Measurements from ENCODE around the gene ZWILCH. TPM values are rescaled to one million over a fixed set of nuclear protein-coding genes. Genes with fewer than 3 reads are reported as not detected.

ZWILCH gene
- total RNA-seq, 4 donors from 2014 or later: 2.0 to 6.0 (median 2.9) TPM

GRCh38 chr15:66491846-66492245 is 13.3 kb upstream of the ZWILCH start:
- Histone ChIP-seq H3K4me3 (no peak overlapping the region), H3K27me3 (no peaks in the 10 kb centered on the region), H3K36me3 (peaks cover 0 to 89% of the 10 kb centered on the region in 2 donors), H3K27ac (no peak overlapping the region), H3K9me3 (no peaks in the 10 kb centered on the region), H3K4me1 (peaks cover 3 to 19% (median 6%) of the 10 kb centered on the region in 3 donors)
- ATAC-seq: no peak
- WGBS, 2 donors (ENCODE audit: low coverage in 1 of 2): 75 to 78% methylated on average over 3 of the region's 3 CpGs
- TF ChIP-seq CTCF (IDR thresholded peaks at IDR 0.05) (no peak), EP300 (IDR thresholded peaks at IDR 0.05) (no peak), POLR2A (IDR thresholded peaks at IDR 0.05) (no peak), POLR2AphosphoS5 (IDR thresholded peaks at IDR 0.05) (no peak)

- ATAC-seq: no peak
- Histone ChIP-seq H3K4me1 (peaks cover 4 to 34% (median 8%) of the 10 kb centered on the region in 3 donors), H3K9me3 (no peaks in the 10 kb centered on the region), H3K27ac (no peak overlapping the region), H3K27me3 (no peaks in the 10 kb centered on the region), H3K4me3 (no peak overlapping the region), H3K36me3 (peaks cover 2 to 79% of the 10 kb centered on the region in 2 donors)
- no peak for TF ChIP-seq CTCF (IDR thresholded peaks at IDR 0.05)
- TF ChIP-seq EP300 (IDR thresholded peaks at IDR 0.05): no peak
- TF ChIP-seq POLR2AphosphoS5 (IDR thresholded peaks at IDR 0.05): no peak
- TF ChIP-seq POLR2A (IDR thresholded peaks at IDR 0.05): no peak
- WGBS, 2 donors (ENCODE audit: low coverage in 1 of 2): 74 to 88% methylated on average over 2 of the region's 2 CpGs
Measured at GRCh38 chr15:66494262-66494661, 10.9 kb upstream of the ZWILCH start.

GRCh38 chr15:66496951-66497501 is 8.1 kb upstream of the ZWILCH start:
- Histone ChIP-seq H3K4me1 (peaks cover 4 to 44% (median 8%) of the 10 kb centered on the region in 3 donors), H3K4me3 (peak overlapping the region; percentile 82 to 87), H3K27me3 (no peaks in the 10 kb centered on the region), H3K27ac (peak overlapping the region; percentile 60 to 89 (median 88)), H3K36me3 (peaks cover 3 to 79% of the 10 kb centered on the region in 2 donors), H3K9me3 (no peaks in the 10 kb centered on the region)
- ATAC-seq: peak; percentile 20
- TF ChIP-seq POLR2A (IDR thresholded peaks at IDR 0.05) (no peak), EP300 (IDR thresholded peaks at IDR 0.05) (no peak), CTCF (IDR thresholded peaks at IDR 0.05) (no peak), POLR2AphosphoS5 (IDR thresholded peaks at IDR 0.05) (no peak)
- WGBS, 2 donors (ENCODE audit: low coverage in 1 of 2): 0% methylated on average over 6 of the region's 17 CpGs; no CpG with 5 or more reads in 1 of the 2 donors

- Histone ChIP-seq H3K4me3 (peak within 1 kb of the TSS; percentile 82 to 87), H3K27ac (peak within 1 kb of the TSS; percentile 60 to 89 (median 88)), H3K9me3 (no peaks in the 10 kb centered on the region), H3K36me3 (peaks cover 3 to 80% of the 10 kb centered on the region in 2 donors), H3K27me3 (no peaks in the 10 kb centered on the region), H3K4me1 (peaks cover 4 to 52% (median 13%) of the 10 kb centered on the region in 3 donors)
- 12 to 32% methylated on average over 8 to 20 of the region's 43 CpGs for WGBS, 2 donors (ENCODE audit: low coverage in 1 of 2)
- ATAC-seq: peak; percentile 96
- TF ChIP-seq POLR2AphosphoS5 (IDR thresholded peaks at IDR 0.05) (peak; percentile 96), CTCF (IDR thresholded peaks at IDR 0.05) (peak; percentile 92 to 99 (median 98)), EP300 (IDR thresholded peaks at IDR 0.05) (no peak), POLR2A (IDR thresholded peaks at IDR 0.05) (peak; percentile 64)
Measured at GRCh38 chr15:66497502-66498455, 7.3 kb upstream of the ZWILCH start, which contains the start of gene SNAPC5. TSS of gene SNAPC5 (minus strand) at chr15:66497762. CDS start at chr15:66497731, 31 bp downstream.
